GM21529 (cell line): ENCODE data around the gene TVP23A.

ENCODE experiments used
- ATAC-seq: cut with Tn5 transposase; IDR thresholded peaks from one replicate; pipeline ENCODE4 v1.9.1; 2021; ENCODE audit not compliant: unreplicated experiment

Gene TVP23A

GRCh38 chr16:10817963-10818941, at the start of gene TVP23A:
TSS of gene TVP23A (minus strand) at chr16:10818794. CDS start at chr16:10818493, 301 bp downstream.
- ATAC-seq = no peak

- no peak for ATAC-seq
Measured at GRCh38 chr16:10868104-10868595, 49.6 kb upstream of the TVP23A start.

DNA sequence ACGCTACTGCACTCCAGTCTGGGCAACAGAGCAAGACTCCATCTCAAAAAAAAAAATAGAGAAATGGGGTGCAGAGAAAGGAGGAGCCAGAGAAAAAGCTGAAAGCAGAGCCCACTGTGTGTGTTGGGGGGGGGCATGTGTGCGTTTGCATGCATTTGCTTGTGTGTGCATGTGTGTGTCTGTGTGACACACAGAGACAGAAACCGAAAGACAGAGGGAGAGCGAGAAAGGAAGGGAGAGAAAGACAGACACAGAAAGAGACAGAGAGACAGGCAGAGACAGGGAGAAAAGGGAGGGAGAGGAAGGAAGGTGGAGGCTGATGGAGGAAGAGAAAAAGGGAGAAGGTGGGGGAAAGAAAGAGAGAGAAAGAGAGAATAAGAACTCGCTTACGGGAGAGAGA, 48.6 kb upstream of the TVP23A start:
- ATAC-seq = no peak

DNA sequence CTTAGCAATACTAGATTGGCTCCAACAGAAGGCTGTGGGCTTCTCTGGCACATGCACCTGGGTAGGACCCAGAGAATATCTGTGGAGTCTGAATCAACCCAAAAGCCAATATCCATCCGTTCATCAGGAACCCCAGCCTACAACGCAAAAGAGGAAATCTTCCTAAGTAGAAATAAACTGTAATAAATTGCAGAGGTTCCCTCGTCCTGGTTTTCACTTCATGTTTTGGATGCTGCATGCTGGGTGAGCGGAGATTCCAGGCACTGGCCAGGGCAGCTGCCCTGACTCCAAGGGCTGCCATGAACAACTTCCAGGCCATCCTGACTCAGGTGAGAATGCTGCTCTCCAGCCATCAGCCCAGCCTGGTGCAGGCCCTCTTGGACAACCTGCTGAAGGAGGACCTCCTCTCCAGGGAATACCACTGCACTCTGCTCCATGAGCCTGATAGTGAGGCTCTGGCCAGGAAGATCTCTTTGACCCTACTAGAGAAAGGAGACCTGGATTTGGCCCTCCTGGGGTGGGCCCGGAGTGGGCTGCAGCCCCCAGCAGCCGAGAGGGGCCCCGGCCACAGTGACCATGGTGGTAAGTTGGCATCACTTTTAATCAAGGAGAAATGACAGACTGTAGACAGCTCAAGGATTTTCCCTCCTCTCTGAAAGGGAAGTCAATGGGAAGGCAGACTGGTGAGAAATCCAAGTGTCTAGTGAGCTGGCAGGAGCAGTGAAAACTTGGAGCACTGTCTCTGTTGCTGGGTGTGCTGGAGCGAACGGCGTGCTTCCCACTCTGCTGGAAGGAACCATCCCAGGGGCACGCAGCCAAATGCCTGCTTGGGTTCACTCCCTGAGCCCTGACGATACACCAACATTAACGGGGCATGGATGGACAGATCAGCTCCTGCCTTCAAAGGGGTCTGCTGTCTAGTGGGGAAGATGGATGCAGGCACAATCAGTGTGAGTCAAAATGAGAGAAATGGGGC, 47.7 kb upstream of the TVP23A start:
- no peak for ATAC-seq

- no peak for ATAC-seq
Measured at GRCh38 chr16:10862438-10862837, 43.8 kb upstream of the TVP23A start.

GRCh38 chr16:10859658-10860057, 41.1 kb upstream of the TVP23A start:
- no peak for ATAC-seq

DNA sequence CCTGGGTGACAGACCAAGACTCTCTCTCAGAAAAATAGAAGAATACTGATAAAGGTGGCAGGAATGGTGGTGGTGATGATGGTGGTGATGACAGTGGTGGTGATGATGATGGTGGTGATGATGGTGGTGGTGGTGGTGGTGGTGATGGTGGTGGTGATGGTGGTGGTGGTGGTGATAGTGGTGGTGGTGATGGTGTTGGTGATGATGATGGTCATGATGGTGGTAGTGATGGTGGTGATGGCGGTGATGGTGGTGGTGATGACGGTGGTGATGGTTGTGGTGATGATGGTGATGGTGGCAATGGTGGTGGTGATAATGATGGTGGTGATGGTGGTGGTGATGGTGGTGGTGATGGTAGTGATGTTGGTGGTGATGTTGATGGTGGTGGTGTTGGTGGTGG, 40.4 kb upstream of the TVP23A start:
- no peak for ATAC-seq

- no peak for ATAC-seq
Measured at GRCh38 chr16:10858203-10858602, 39.6 kb upstream of the TVP23A start.

- ATAC-seq = no peak
Measured at GRCh38 chr16:10856042-10856441, 37.4 kb upstream of the TVP23A start.

GRCh38 chr16:10852948-10853347, 34.4 kb upstream of the TVP23A start:
- no peak for ATAC-seq

GRCh38 chr16:10852286-10852685, 33.7 kb upstream of the TVP23A start:
- ATAC-seq = no peak

- no peak for ATAC-seq
Measured at GRCh38 chr16:10851512-10851911, 32.9 kb upstream of the TVP23A start.

DNA sequence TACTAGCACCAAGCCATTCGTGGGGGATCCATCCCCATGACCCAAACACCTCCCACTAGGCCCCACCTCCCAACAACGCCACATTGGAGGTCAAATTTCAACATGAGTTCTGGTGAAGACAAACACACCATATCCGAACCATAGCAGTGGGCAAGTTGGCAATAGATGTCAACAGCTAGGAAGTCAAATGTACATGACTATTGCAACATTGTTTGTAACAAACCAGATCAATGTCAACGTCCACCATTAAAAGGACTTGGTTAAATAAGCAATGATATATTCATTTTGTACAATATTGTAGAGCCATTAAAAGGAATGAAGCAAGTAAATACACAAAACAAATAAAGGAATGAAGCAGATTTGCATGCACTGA, 31.9 kb upstream of the TVP23A start:
- no peak for ATAC-seq

DNA sequence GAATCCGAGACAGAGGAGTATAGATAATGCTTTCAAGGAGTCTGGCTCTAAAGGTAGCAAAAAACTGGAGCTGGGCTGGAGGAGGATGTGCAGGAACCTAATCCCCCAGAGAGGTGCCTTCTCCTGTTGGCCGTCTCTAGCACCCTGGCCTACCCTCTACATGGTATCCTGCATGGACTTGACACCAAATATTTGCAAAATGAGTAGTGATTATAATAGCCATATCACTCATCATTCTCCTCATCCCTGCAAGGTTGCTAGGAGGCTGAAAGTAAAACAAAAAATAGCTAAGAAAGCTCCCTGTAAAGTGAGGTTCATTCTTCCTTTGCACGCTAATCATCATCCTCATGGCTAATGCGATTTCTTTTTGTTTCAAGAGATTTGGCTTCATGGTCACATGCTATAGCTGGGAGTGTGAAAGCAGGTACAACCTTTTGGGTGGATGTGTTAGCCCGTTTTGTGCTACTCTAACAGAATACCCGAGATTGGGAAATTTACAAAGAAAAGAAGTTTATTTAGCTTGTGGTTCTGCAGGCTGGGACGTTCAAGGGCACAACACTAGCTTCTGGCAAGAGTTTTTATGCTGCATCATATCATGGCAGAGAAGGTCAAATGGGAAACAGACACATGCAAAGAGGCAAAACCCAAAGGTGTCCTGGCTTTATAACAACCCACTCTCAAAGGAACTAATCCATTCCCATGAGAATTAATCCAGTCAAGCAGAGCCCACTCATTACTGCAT, 31.3 kb upstream of the TVP23A start:
- ATAC-seq = no peak

- ATAC-seq = no peak
Measured at GRCh38 chr16:10847176-10847575, 28.6 kb upstream of the TVP23A start.

DNA sequence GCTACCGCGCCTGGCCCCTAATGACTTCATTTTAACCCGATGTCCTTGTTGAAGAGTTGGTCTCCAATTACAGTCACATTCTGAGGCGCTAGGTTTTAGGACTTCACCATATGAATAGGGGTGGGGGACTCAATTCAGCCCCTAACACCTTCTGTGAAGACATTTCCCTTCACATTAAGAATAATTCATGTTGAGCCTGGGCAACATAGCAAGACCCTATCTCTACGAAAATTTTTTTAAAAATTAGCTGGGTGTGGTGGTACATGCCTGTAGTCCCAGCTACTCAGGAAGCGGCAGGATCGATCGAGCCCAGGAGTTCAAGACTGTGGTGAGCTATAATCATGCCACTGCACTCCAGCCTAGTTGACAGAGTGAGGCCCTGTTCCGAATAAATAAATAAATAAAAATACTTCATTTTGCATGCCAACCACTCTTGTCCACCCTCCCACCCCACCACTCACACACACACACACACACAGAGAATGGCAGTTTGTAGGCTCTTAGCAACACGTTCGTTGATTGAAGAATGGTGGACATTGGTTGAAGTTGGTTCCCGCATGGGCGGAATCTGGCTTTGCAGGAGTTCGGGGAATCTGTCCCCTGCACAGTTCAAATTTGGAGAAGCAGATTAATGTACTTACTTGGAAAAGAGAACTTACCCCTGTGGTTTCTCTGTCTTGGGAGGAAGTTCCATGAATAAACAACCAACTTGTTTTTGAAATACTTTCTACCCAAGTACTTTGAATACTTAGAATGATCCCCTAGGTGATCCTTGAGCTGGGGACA, 27.8 kb upstream of the TVP23A start:
- ATAC-seq = no peak

GRCh38 chr16:10840703-10841102, 22.1 kb upstream of the TVP23A start:
- no peak for ATAC-seq

- no peak for ATAC-seq
Measured at GRCh38 chr16:10839279-10839666, 20.7 kb upstream of the TVP23A start.

- no peak for ATAC-seq
Measured at GRCh38 chr16:10838621-10839278, 20.2 kb upstream of the TVP23A start.
